HL-60 (cell line): Measurements from ENCODE around the gene MOB3B.

Source experiments
- DNase-seq, 2 experiments: peaks; one replicate each; pipeline ENCODE4 v3.0.0-alpha.2; 2010 to 2020; ENCODE audit warnings: low read depth in 1 of 2, low spot score in 1 of 2
- H3K27ac ChIP-seq: fragments of 250-450 bp; sonication (Bioruptor Pico); replicated peaks from 2 replicates; pipeline ENCODE4 v1.5.1; 2020; ENCODE audit warnings: mild to moderate bottlenecking, moderate library complexity
- H3K27me3 ChIP-seq: fragments of 250-450 bp; sonication (Bioruptor Pico); 2 replicates; pipeline ENCODE4 v1.5.1; 2021; ENCODE audit warnings: mild to moderate bottlenecking, moderate library complexity; ENCODE audit not compliant: insufficient read depth, poor library complexity, severe bottlenecking
- H3K4me3 ChIP-seq: replicated peaks from 2 replicates; pipeline ENCODE4 v1.5.1; 2011; ENCODE audit warnings: mild to moderate bottlenecking, control low read depth, low read length; ENCODE audit not compliant: insufficient read depth
- CTCF ChIP-seq: IDR thresholded peaks from one replicate; pipeline ENCODE4 v1.5.1; 2011; ENCODE audit warnings: low read length, control low read depth, inconsistent platforms; ENCODE audit not compliant: insufficient read depth
- GABPA ChIP-seq: IDR thresholded peaks from 2 replicates; pipeline ENCODE4 v1.6.1; 2012; ENCODE audit warnings: low read depth
- POLR2AphosphoS5 ChIP-seq: IDR thresholded peaks from 2 replicates; pipeline ENCODE4 v1.6.1; 2012; ENCODE audit warnings: low read depth
- REST ChIP-seq: IDR thresholded peaks from 2 replicates; pipeline ENCODE4 v1.6.1; 2012; ENCODE audit warnings: low read depth; ENCODE audit not compliant: insufficient replicate concordance
- SPI1 ChIP-seq: IDR thresholded peaks from 2 replicates; pipeline ENCODE4 v1.6.1; 2012; ENCODE audit warnings: low read depth, mild to moderate bottlenecking, borderline replicate concordance

The MOB3B gene

GRCh38 chr9:27328483-27328882 lies 201.1 kb downstream of the MOB3B start:
- no peak for TF ChIP-seq REST
- TF ChIP-seq CTCF: no peak
- TF ChIP-seq SPI1: no peak
- TF ChIP-seq GABPA: no peak
- TF ChIP-seq POLR2AphosphoS5: no peak
- Histone ChIP-seq H3K4me3 (no peak overlapping the region), H3K27me3 (no peaks in the 10 kb centered on the region), H3K27ac (no peak overlapping the region)
- DNase-seq: no peak

- TF ChIP-seq SPI1 (no peak), REST (no peak), CTCF (no peak), POLR2AphosphoS5 (no peak), GABPA (no peak)
- Histone ChIP-seq H3K4me3 (no peak overlapping the region), H3K27ac (no peak overlapping the region), H3K27me3 (no peaks in the 10 kb centered on the region)
- no peak for DNase-seq
Measured at GRCh38 chr9:27311184-27311583, 218.4 kb downstream of the MOB3B start.

GRCh38 chr9:27310582-27310981 lies 219.0 kb downstream of the MOB3B start:
- Histone ChIP-seq H3K27ac (no peak overlapping the region), H3K4me3 (no peak overlapping the region), H3K27me3 (no peaks in the 10 kb centered on the region)
- TF ChIP-seq GABPA: no peak
- TF ChIP-seq CTCF: no peak
- no peak for TF ChIP-seq POLR2AphosphoS5
- TF ChIP-seq REST: no peak
- TF ChIP-seq SPI1: no peak
- DNase-seq: no peak
